A549 (cell line): Measurements from ENCODE around the gene CD70. TPM values are rescaled to one million over a fixed set of nuclear protein-coding genes. Genes with fewer than 3 reads are reported as not detected.
"Not testable (repeated sequence)": the region's sequence is repeated elsewhere in the genome, so short reads cannot be mapped to it uniquely, and the experiment has no call there.

Source experiments
- ATAC-seq, 2 experiments: fragments of 200-7000 bp in 1 of 2; fragments of >200 bp in 1 of 2; cut with Nextera tagmentation in 1 of 2; cut with Tn5 transposase in 1 of 2; 3 replicates each; pipeline versions ENCODE4 v1.8.0 to v1.9.1; 2018 to 2020; ENCODE audit warnings: mild to moderate bottlenecking in 1 of 2, moderate library complexity in 1 of 2
- CTCF ChIA-PET: fragments of 300-600 bp; sonication (Branson Sonifier 250); formaldehyde crosslinking; extraction: SDS; loops from one replicate; lab custom pipeline; 2021; ENCODE audit warnings: antibody characterized with exemption, inconsistent platforms; lab: Yijun Ruan, JAX
- POLR2A ChIA-PET: fragments of 350-600 bp; formaldehyde crosslinking; extraction: SDS; loops from one replicate; lab custom pipeline; 2021; ENCODE audit warnings: antibody characterized with exemption, inconsistent platforms; lab: Yijun Ruan, JAX
- DNase-seq, 2 experiments: peaks; one replicate each; pipeline versions ENCODE4 v3.0.0 to v3.0.0-alpha.2; 2011 to 2016; ENCODE audit warnings: low read depth in 1 of 2, low spot score in 1 of 2
- FAIRE-seq: peaks from 2 replicates; lab custom pipeline; 2011; peaks lifted over from hg19 to GRCh38; lab: Jason Lieb, UNC
- H3K27ac ChIP-seq, 2 experiments: fragments of >200 bp; sonication (Bioruptor Twin); formaldehyde crosslinking; 3 replicates each; pipeline ENCODE4 v1.5.1; 2016 to 2017
- H3K4me1 ChIP-seq: fragments of >200 bp; sonication (Bioruptor Twin); formaldehyde crosslinking; 3 replicates; pipeline ENCODE4 v1.6.1; 2016
- H3K4me2 ChIP-seq: fragments of >200 bp; sonication (Bioruptor Twin); formaldehyde crosslinking; 3 replicates; pipeline ENCODE4 v1.6.1; 2016
- H3K4me3 ChIP-seq: fragments of >200 bp; sonication (Bioruptor Twin); formaldehyde crosslinking; 3 replicates; pipeline ENCODE4 v1.5.1; 2016
- H3K9me3 ChIP-seq: fragments of >200 bp; sonication (Bioruptor Twin); formaldehyde crosslinking; 3 replicates; pipeline ENCODE4 v1.6.1; 2016
- EHMT2 ChIP-seq: fragments of 200-600 bp; sonication (generic); IDR thresholded peaks from 2 replicates; pipeline ENCODE4 v1.6.1; 2016; ENCODE audit warnings: antibody characterized with exemption, low read depth, mild to moderate bottlenecking, moderate library complexity
- EP300 ChIP-seq, 2 experiments: fragments of >200 bp; sonication (Bioruptor Twin); formaldehyde crosslinking; IDR thresholded peaks; 2 replicates in 1 of 2; 3 replicates in 1 of 2; pipeline ENCODE4 v1.6.1; 2016 to 2017
- ESRRA ChIP-seq: fragments of 150-350 bp; IDR thresholded peaks from 2 replicates; pipeline ENCODE4 v1.6.1; 2014; ENCODE audit warnings: mild to moderate bottlenecking, low read length, borderline replicate concordance
- HOXA7 ChIP-seq: fragments of 250-450 bp; sonication (Bioruptor Pico); IDR thresholded peaks from 2 replicates; pipeline ENCODE4 v1.5.0; 2020; ENCODE audit warnings: mild to moderate bottlenecking, moderate library complexity
- JUNB ChIP-seq: fragments of >200 bp; sonication (Bioruptor Twin); formaldehyde crosslinking; IDR thresholded peaks from 2 replicates; pipeline ENCODE4 v1.6.1; 2016
- PHF8 ChIP-seq: fragments of 200-600 bp; sonication (generic); IDR thresholded peaks from 2 replicates; pipeline ENCODE4 v1.6.1; 2016; ENCODE audit warnings: low read depth, mild to moderate bottlenecking, antibody characterized with exemption, moderate library complexity, borderline replicate concordance
- WGBS: methylation state at CpG from one replicate; pipeline ENCODE4 v1.1.6; 2017; ENCODE audit errors: missing lambda C conversion rate; 5-methylcytosine and 5-hydroxymethylcytosine counted together
- polyA plus RNA-seq, 4 experiments: library from polyadenylated mRNA; depleted of rRNA in 3 of 4; stranded (reverse); fragments of >200 nt; fragmentation: RNase III in 1 of 4; extraction: RNeasy Plus Mini Kit Qiagen cat#74134 plus additional on column Dnase treatment in 1 of 4; gene quantifications; 2 replicates in 3 of 4; 3 replicates in 1 of 4; pipeline ENCODE4 v1.2.3, GENCODE V29; 2011 to 2017
- TF ChIP-seq, protein P1 (sequence below): fragments of >200 bp; sonication (Bioruptor Twin); formaldehyde crosslinking; IDR thresholded peaks from 2 replicates; pipeline ENCODE4 v1.6.1; 2016
- TF ChIP-seq, protein P2 (sequence below): fragments of 250-450 bp; sonication (Bioruptor Pico); IDR thresholded peaks from 2 replicates; pipeline ENCODE4 v1.5.0; 2020; ENCODE audit warnings: low read depth, mild to moderate bottlenecking, moderate library complexity

Gene CD70
- polyA plus RNA-seq, 2 of the 4 experiments (the other 2 are of a cell fraction): 7.7 to 35.7 TPM

DNA sequence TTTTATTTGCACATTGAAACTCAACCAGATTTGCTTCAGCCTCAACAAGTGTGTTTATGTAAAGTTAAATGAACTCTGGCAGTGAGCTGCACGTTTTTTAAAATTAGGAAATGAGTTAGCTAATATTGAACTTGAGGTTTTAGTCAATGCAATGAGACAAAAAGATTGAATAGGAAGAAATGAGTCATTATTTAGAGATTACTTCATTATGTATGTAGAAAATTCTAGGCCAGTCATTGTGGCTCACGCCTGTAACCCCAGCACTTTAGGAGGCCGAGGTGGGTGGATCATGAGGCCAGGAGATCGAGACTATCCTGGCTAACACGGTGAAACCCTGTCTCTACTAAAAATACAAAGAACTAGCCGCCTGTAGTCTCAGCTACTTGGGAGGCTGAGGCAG, 22.8 kb upstream of the CD70 start:
- H3K4me3 ChIP-seq: no peak overlapping the region
- FAIRE-seq: no peak
- no peak for TF ChIP-seq HOXA7 (CRISPR knock-in tag)
- TF ChIP-seq EP300 (IDR thresholded peaks at IDR 0.05): no peak
- no peak for TF ChIP-seq ESRRA
- TF ChIP-seq, protein P1, sequence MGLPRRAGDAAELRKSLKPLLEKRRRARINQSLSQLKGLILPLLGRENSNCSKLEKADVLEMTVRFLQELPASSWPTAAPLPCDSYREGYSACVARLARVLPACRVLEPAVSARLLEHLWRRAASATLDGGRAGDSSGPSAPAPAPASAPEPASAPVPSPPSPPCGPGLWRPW: no peak
- peaks cover 19% of the 10 kb centered on the region; the same call in 2 of the 3 replicates for H3K4me1 ChIP-seq
- ATAC-seq: no peak
- H3K9me3 ChIP-seq: no peaks in the 10 kb centered on the region
- H3K4me2 ChIP-seq: no peak overlapping the region
- WGBS: 68% methylated on average over 6 of the region's 6 CpGs
- ChIA-PET CTCF (no interaction called here), POLR2A (no interaction called here)
- no peak for DNase-seq
- H3K27ac ChIP-seq: no peak overlapping the region

DNA sequence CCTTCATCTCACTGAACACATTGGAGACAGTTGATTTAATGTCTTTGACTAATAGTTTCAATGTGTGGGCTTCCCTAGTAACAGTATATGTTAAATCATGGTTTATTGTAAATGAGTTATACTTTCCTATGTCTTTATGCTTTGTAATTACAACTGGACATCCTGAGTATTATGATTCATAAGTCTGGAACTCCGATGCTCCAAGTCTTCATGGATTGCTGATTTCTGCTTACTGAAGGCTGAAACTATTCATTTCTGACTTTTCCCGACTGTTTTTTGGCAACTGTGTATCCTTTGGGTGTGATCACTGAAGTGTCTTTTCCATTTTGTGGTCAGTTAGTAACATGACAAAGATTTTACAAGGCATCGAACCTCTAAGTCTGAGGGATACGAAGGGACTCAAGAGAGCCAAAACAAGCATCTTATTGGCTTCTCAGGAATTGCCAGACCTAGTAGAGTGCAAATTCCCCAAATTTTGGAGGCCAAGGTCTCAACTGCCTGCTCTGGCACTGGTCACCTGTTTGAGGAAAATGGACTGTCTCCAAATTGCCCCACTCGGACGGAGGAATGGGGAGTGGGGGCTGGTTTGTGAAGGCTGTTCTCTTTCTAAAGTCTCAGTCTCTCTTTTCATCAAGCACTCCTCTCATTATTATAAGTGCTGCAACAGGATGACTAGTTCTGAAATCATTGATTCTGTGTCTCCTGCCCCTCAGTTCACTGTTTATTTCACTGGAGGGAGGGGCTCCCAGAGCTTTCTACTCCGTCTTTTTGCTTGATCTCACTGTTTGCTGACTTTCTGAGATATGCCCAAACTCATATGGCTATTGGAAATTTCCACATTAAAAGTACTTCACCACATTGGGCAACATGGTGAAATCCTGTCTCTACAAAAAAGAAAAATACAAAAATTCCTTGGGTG, 20.2 kb upstream of the CD70 start:
- peak; percentile 47 to 65; a peak in 5 of 6 replicates for ATAC-seq
- ChIA-PET POLR2A (no interaction called here), CTCF (interaction anchor here (0.6 to 2.4 kb wide), 3 partner anchors 22 to 94 kb away, joined by 3 to 6 read pairs (median 3); no protein-coding TSS in a partner anchor)
- Histone ChIP-seq H3K27ac (peak overlapping the region; percentile 38 to 79; a peak in 5 of 6 replicates), H3K4me3 (no peak overlapping the region), H3K4me2 (peak overlapping the region; percentile 68), H3K9me3 (no peaks in the 10 kb centered on the region), H3K4me1 (peaks cover 19% of the 10 kb centered on the region; the same call in 2 of the 3 replicates)
- peak in 1 of 2 experiments; percentile 38 for DNase-seq
- no peak for TF ChIP-seq PHF8
- peak; percentile 34 for TF ChIP-seq JUNB
- WGBS: 10% methylated on average over 7 of the region's 7 CpGs
- no peak for FAIRE-seq

DNA sequence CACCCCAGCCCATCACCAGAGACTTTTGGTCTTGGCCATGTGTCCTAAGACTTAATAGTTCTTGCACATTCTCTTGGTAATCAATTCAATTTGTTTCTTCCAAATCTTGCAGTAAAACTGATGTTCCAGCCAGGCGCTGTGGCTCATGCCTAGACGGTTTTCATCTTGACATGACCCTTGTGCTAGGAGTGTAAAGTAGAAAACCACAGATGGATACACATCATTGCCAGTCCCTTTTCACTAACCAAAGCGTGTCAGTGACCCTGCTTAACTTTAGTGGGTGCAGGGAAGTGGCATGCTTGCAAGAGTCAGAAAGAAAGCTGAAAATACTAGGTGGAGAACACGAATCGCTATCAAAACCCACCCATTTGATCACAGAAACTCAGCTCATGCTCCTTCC, 18.0 kb upstream of the CD70 start:
- no peak for ATAC-seq
- Histone ChIP-seq H3K27ac (0 out of 6 replicates have a peak overlapping the region, but pooled peaks of 1 of the 2 experiments have one; percentile 39), H3K9me3 (no peaks in the 10 kb centered on the region), H3K4me2 (no peak overlapping the region), H3K4me3 (no peak overlapping the region), H3K4me1 (peaks cover 19% of the 10 kb centered on the region; the same call in 2 of the 3 replicates)
- POLR2A ChIA-PET: no interaction called here
- TF ChIP-seq PHF8: no peak
- TF ChIP-seq EHMT2: no peak
- TF ChIP-seq, protein P2, sequence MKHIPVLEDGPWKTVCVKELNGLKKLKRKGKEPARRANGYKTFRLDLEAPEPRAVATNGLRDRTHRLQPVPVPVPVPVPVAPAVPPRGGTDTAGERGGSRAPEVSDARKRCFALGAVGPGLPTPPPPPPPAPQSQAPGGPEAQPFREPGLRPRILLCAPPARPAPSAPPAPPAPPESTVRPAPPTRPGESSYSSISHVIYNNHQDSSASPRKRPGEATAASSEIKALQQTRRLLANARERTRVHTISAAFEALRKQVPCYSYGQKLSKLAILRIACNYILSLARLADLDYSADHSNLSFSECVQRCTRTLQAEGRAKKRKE: no peak
- DNase-seq: no peak
- CTCF ChIA-PET: interaction anchor here (0.9 kb wide), 1 partner anchor 12 kb away, joined by 3 read pairs; no protein-coding TSS in a partner anchor
- no peak for FAIRE-seq
- 83% methylated on average over 5 of the region's 5 CpGs for WGBS

DNA sequence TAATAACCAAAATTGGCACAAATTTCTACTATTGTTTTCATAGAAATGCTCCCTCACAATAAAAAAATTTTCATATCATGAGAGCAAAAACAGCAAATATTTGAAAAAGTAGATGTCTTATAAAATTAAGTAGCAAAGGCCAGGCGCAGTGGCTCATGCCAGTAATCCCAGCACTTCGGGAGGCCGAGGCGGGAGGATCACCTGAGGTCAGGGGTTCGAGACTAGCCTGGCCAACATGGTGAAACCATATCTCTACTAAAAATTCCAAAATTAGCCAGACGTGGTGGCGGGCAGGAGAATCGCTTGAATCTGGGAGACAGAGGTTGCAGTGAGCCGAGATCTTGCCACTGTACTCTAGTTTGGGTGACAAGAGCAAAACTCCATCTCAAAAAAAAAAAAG, 17.2 kb upstream of the CD70 start:
- H3K4me3 ChIP-seq, H3K9me3 ChIP-seq, POLR2A ChIA-PET, H3K27ac ChIP-seq, H3K4me2 ChIP-seq, DNase-seq, CTCF ChIA-PET, ATAC-seq, FAIRE-seq: not testable (repeated sequence)
- peaks cover 19% of the 10 kb centered on the region for H3K4me1 ChIP-seq
- WGBS: 73% methylated on average over 9 of the region's 9 CpGs

DNA sequence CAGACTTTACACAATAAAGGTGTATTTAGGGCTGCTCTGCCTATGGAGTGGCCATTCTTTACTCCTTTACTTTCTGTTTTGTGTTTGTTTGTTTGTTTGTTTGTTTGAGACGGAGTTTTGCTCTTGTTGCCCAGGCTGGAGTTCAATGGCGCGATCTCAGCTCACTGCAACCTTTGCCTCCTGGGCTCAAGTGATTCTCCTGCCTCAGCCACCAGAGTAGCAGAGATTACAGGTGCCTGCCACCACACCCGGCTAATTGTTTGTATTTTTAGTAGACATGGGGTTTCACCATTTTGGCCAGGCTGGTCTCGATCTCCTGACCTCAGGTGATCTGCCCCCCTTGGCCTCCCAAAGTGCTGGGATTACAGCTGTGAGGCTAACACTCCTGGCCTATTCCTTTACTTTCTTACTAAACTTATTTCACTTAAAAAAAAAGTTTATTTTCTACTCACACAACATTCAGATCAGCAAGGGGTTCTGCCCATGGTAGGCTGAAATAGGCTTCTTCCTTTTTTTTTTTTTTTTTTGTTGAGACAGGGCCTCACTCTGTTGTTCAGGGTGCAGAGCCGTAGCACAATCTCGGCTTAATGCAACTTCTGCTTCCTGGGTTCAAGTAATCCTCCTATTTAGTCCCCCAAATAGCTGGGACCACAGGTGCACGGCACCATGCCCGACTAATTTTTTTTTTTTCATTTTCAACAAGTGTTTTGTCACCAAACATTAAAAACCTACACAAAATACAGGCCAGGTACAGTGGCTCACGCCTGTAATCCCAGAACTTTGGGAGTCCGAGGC, 15.5 kb upstream of the CD70 start:
- H3K27ac ChIP-seq, H3K4me3 ChIP-seq, POLR2A ChIA-PET, DNase-seq, FAIRE-seq, H3K9me3 ChIP-seq, H3K4me2 ChIP-seq, ATAC-seq: not testable (repeated sequence)
- H3K4me1 ChIP-seq: peaks cover 14% of the 10 kb centered on the region
- CTCF ChIA-PET: interaction anchor here (0.7 to 2.1 kb wide), 3 partner anchors 11 to 90 kb away, joined by 3 to 5 read pairs (median 3); no protein-coding TSS in a partner anchor
- WGBS: 69% methylated on average over 11 of the region's 11 CpGs
